SK-N-SH treated with all-trans-retinoic acid at 6 μM for 48 hours (cell line): ENCODE measurements around the gene CEBPB.

Experiments
- ARNTL ChIP-seq: fragments of 450-650 bp; formaldehyde crosslinking; IDR thresholded peaks from 2 replicates; pipeline ENCODE4 v1.5.0; 2020; ENCODE audit warnings: low read depth, mild to moderate bottlenecking, moderate library complexity, borderline replicate concordance
- CREB5 ChIP-seq: fragments of 250-450 bp; sonication (Bioruptor Pico); IDR thresholded peaks from 2 replicates; pipeline ENCODE4 v1.5.1; 2020; ENCODE audit warnings: low read depth, mild to moderate bottlenecking, moderate library complexity
- PPARA ChIP-seq: fragments of 250-450 bp; sonication (Bioruptor Pico); IDR thresholded peaks from 2 replicates; pipeline ENCODE4 v1.5.0; 2020; ENCODE audit warnings: mild to moderate bottlenecking, borderline replicate concordance
- RARB ChIP-seq: fragments of 250-450 bp; sonication (Bioruptor Pico); IDR thresholded peaks from 2 replicates; pipeline ENCODE4 v1.8.0; 2021; ENCODE audit warnings: mild to moderate bottlenecking, moderate library complexity
- TSHZ2 ChIP-seq: fragments of 250-450 bp; sonication (Bioruptor Pico); IDR thresholded peaks from 2 replicates; pipeline ENCODE4 v1.5.0; 2020; ENCODE audit warnings: mild to moderate bottlenecking, moderate library complexity
- ZC3H10 ChIP-seq: fragments of 250-450 bp; sonication (Bioruptor Pico); IDR thresholded peaks from 2 replicates; pipeline ENCODE4 v1.5.1; 2021; ENCODE audit warnings: mild to moderate bottlenecking, moderate library complexity
- ZFP30 ChIP-seq: fragments of 450-650 bp; formaldehyde crosslinking; IDR thresholded peaks from 2 replicates; pipeline ENCODE4 v1.5.0; 2022; ENCODE audit warnings: mild to moderate bottlenecking, moderate library complexity
- ZNF70 ChIP-seq: fragments of 450-650 bp; formaldehyde crosslinking; IDR thresholded peaks from 2 replicates; pipeline ENCODE4 v1.5.0; 2020; ENCODE audit warnings: mild to moderate bottlenecking, moderate library complexity
- ZNF8 ChIP-seq: fragments of 450-650 bp; formaldehyde crosslinking; IDR thresholded peaks from 2 replicates; pipeline ENCODE4 v1.5.0; 2020; ENCODE audit warnings: mild to moderate bottlenecking, moderate library complexity
- TF ChIP-seq, protein P1 (sequence below): fragments of 250-450 bp; sonication (Bioruptor Pico); IDR thresholded peaks from 2 replicates; pipeline ENCODE4 v1.8.0; 2020; ENCODE audit warnings: mild to moderate bottlenecking, moderate library complexity, borderline replicate concordance
- TF ChIP-seq, protein P2 (sequence below): fragments of 250-450 bp; sonication (Bioruptor Pico); IDR thresholded peaks from 2 replicates; pipeline ENCODE4 v1.8.0; 2021; ENCODE audit warnings: low read depth, mild to moderate bottlenecking, moderate library complexity, borderline replicate concordance

- TF ChIP-seq ZC3H10 (CRISPR knock-in tag) (no peak), ZFP30 (CRISPR knock-in tag) (no peak), CREB5 (no peak), RARB (CRISPR knock-in tag) (no peak), TSHZ2 (CRISPR knock-in tag) (no peak), ZNF70 (CRISPR knock-in tag) (no peak), ZNF8 (CRISPR knock-in tag) (no peak), PPARA (CRISPR knock-in tag) (no peak), ARNTL (CRISPR knock-in tag) (no peak)
- TF ChIP-seq, protein P1, sequence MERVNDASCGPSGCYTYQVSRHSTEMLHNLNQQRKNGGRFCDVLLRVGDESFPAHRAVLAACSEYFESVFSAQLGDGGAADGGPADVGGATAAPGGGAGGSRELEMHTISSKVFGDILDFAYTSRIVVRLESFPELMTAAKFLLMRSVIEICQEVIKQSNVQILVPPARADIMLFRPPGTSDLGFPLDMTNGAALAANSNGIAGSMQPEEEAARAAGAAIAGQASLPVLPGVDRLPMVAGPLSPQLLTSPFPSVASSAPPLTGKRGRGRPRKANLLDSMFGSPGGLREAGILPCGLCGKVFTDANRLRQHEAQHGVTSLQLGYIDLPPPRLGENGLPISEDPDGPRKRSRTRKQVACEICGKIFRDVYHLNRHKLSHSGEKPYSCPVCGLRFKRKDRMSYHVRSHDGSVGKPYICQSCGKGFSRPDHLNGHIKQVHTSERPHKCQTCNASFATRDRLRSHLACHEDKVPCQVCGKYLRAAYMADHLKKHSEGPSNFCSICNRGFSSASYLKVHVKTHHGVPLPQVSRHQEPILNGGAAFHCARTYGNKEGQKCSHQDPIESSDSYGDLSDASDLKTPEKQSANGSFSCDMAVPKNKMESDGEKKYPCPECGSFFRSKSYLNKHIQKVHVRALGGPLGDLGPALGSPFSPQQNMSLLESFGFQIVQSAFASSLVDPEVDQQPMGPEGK (CRISPR knock-in tag) = no peak
- TF ChIP-seq, protein P2, sequence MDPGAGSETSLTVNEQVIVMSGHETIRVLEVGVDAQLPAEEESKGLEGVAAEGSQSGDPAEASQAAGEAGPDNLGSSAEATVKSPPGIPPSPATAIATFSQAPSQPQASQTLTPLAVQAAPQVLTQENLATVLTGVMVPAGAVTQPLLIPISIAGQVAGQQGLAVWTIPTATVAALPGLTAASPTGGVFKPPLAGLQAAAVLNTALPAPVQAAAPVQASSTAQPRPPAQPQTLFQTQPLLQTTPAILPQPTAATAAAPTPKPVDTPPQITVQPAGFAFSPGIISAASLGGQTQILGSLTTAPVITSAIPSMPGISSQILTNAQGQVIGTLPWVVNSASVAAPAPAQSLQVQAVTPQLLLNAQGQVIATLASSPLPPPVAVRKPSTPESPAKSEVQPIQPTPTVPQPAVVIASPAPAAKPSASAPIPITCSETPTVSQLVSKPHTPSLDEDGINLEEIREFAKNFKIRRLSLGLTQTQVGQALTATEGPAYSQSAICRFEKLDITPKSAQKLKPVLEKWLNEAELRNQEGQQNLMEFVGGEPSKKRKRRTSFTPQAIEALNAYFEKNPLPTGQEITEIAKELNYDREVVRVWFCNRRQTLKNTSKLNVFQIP (CRISPR knock-in tag) = no peak
Measured at GRCh38 chr20:50196896-50197295, 6.3 kb downstream of the CEBPB start.
